IPS-18a (cell line): ENCODE data around the gene VCL.

Experiments
- H3K27ac ChIP-seq: one replicate; pipeline ENCODE4 v1.5.1; 2013; ENCODE audit warnings: low read length
- H3K27me3 ChIP-seq: one replicate; pipeline ENCODE4 v1.6.1; 2013; ENCODE audit warnings: mild to moderate bottlenecking, low read length; ENCODE audit not compliant: control insufficient read depth, insufficient read depth
- H3K36me3 ChIP-seq: one replicate; pipeline ENCODE4 v1.6.1; 2013; ENCODE audit warnings: low read depth, low read length; ENCODE audit not compliant: control insufficient read depth
- H3K4me1 ChIP-seq: one replicate; pipeline ENCODE4 v1.6.1; 2013; ENCODE audit warnings: low read depth, low read length; ENCODE audit not compliant: control insufficient read depth
- H3K4me3 ChIP-seq: one replicate; pipeline ENCODE4 v1.5.1; 2013; ENCODE audit warnings: low read length
- H3K9ac ChIP-seq: one replicate; pipeline ENCODE4 v1.6.1; 2013; ENCODE audit warnings: mild to moderate bottlenecking, low read length, moderate library complexity
- H3K9me3 ChIP-seq: one replicate; pipeline ENCODE4 v1.6.1; 2013; ENCODE audit warnings: low read depth, low read length; ENCODE audit not compliant: control insufficient read depth

The VCL gene

DNA sequence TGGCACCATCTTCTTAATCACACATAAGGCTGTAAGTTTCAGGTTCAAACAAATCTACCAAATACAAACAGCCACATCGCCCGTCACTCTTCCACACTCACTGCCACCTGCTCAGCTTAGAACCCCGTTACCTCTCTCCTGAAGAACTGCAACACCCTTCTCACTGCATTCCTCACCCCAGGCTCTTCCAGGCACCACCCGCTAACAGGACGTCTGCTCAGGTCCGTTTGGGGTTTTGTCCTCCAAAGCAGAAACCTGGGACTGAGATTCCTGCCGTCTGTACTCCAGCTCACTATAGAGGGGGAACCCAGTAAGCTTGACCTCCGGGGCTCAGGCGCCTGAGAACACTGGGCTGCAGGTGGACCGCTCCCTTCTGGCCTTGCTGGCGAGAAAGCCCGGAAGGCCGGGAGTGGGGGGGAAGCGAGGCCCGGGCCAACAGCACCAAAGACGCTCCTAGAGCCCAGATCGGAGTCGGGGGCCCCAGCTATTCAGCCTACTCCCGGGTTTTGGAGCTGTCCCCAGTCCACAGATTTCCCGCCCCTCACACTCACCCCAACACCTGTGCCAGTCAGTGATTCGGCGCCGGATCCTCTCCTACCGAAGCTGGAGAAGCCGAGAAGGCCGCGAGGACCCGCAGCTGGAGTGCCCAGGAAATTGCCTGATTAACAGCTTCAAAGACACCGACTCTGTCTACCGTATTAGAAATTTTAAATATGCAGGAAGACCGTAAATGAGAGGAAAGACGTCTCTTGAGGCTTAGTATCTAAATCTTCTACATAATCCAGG lies 152.5 kb downstream of the VCL start, which contains the start of gene AP3M1:
Gene AP3M1 (minus strand): TSS at position 625 of the 786 bp plus-strand sequence. CDS start 12,449 bp downstream, outside the sequence.
- H3K9ac ChIP-seq, result peak within 1 kb of the TSS; percentile 86
- H3K27ac ChIP-seq, result peak within 1 kb of the TSS; percentile 95
- H3K27me3 ChIP-seq, result no peaks in the 10 kb centered on the region
- H3K4me3 ChIP-seq, result peak within 1 kb of the TSS; percentile 86
- peaks cover 6% of the 10 kb centered on the region for H3K4me1 ChIP-seq
- H3K9me3 ChIP-seq, result no peaks in the 10 kb centered on the region
- H3K36me3 ChIP-seq, result no peaks in the 10 kb centered on the region

DNA sequence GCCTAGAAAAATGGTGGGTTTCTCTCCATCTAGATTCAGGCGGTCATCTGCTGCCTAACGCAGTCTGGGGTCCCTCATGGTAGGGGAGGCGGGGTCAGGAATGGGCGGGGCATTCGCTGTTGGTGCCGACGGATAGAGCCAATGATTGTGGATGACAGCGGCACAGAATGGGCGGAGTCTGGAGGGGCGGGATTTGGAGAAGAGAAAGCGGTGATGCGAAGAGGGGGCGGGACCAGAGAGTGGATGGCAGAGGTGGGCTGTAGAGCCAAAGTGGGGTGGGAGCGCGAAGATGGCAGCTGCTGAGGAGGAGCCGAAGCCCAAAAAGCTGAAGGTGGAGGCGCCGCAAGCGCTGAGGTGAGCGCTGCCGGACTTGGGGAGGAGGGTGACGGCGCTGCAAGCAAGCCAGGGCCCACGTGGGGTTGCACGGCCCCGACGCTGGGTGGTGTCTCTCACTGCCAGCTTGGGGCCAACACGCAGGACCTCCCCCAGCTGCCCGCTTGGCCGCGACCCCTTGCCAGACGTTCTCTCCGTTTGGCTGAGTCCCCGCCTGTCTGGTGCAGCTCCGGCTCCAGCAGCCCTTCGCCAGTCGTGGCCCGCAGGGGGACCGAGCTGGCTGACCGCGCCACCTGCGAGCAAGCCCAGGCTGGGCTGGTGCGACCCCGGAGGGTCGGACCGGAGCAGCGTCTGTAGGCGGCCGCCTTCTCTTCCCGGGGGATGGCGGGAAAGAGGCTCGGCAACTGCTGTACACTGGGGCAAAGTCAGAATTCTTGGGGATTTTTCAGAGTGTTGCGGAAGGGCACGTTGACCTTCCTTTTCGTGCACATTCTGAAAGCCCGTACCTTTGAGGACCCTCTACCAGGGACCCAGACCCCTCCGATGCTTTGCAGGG lies 153.3 kb downstream of the VCL start, which contains the start of gene ADK:
Gene ADK (plus strand): TSS at position 232 of the 889 bp plus-strand sequence. CDS start 58 bp downstream, at position 290.
- Histone ChIP-seq H3K27me3 (no peaks in the 10 kb centered on the region), H3K9ac (peak within 1 kb of the TSS; percentile 86), H3K36me3 (no peaks in the 10 kb centered on the region), H3K4me1 (peaks cover 6% of the 10 kb centered on the region), H3K27ac (peak within 1 kb of the TSS; percentile 95), H3K9me3 (no peaks in the 10 kb centered on the region), H3K4me3 (peak within 1 kb of the TSS; percentile 86)

DNA sequence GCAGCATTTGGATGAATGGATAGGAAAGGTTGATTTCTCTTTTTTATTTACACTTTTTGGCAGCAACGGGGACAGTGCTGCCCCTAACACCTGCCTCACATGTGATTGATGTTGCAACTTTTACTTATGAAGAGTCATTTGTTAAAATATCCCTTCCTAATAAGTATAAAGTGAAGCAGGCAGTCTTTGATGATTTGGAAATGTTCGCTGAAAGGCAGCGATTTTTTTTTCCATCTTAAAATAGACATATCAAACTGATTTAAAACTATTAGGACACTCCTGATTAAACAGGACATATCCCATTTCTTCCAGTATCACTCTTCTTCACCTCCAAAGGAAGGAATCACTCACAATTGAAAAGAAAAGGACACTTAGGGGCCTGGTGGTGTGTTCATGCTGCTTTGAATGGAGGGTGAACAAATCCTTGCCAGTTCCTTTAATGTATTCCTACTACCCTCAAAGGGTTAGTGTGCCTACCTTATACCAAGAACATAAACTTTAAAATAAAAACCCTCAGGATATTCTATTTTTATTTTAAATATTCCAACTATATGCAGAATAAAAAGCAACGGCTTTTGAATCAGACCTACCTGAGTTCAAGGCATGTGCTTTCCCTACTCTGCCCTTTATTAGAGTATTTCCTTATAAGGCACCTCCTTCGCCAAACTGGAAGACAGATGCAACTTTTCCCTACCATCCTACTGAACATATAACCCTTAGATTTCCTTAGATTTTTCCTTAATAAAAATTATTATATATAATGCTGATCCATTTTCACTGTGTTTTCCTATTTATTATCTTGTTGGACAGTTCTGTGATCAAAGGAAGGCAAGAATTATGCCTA lies 154.2 kb downstream of the VCL start:
- Histone ChIP-seq H3K27me3 (no peaks in the 10 kb centered on the region), H3K36me3 (no peaks in the 10 kb centered on the region), H3K27ac (peak overlapping the region; percentile 86), H3K9ac (peak overlapping the region; percentile 86), H3K4me1 (peaks cover 6% of the 10 kb centered on the region), H3K9me3 (no peaks in the 10 kb centered on the region), H3K4me3 (peak overlapping the region; percentile 86)

DNA sequence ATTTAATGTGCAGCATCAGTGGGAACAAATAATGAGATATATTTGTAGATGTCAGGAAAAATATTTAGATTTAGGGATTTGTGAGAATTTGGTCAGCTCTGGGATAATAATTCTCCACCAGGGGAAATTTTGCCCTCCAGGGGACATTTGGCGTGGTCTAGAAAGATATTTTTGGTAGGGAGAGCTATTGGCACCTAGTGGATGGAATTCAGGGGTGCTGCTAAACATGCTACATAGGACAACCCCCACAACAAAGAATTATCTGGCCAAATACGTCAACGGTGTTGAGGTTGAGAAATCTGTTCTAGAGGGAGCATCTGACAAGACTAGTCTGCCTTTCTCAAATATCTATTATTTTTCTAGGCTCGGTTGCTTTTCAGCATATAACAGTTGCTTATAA lies 155.2 kb downstream of the VCL start:
- H3K9ac ChIP-seq, result no peak overlapping the region
- no peaks in the 10 kb centered on the region for H3K36me3 ChIP-seq
- H3K9me3 ChIP-seq, result no peaks in the 10 kb centered on the region
- peaks cover 6% of the 10 kb centered on the region for H3K4me1 ChIP-seq
- H3K27ac ChIP-seq, result no peak overlapping the region
- H3K4me3 ChIP-seq, result peak overlapping the region; percentile 86
- H3K27me3 ChIP-seq, result no peaks in the 10 kb centered on the region

DNA sequence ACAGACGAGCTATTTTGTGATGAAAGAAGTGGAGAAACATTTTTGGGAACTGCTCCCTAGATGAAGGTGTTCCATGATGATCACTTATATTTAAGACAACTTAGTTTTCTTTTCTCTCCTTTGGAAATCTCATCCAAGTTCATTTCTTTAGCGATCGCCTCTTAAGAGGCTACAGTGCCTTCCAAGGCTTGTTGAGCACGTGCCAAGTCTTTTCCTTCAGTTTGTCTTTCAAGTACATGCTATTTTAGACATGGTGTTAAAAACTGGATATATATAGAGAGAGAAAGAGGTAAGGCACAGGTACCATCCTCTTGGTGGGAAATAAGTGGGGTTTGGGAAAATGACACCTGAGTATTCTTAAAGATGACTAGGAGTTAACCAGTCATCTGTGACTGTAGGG lies 155.8 kb downstream of the VCL start:
- H3K27ac ChIP-seq, result no peak overlapping the region
- no peak overlapping the region for H3K9ac ChIP-seq
- no peaks in the 10 kb centered on the region for H3K36me3 ChIP-seq
- no peaks in the 10 kb centered on the region for H3K9me3 ChIP-seq
- peaks cover 6% of the 10 kb centered on the region for H3K4me1 ChIP-seq
- no peak overlapping the region for H3K4me3 ChIP-seq
- no peaks in the 10 kb centered on the region for H3K27me3 ChIP-seq

DNA sequence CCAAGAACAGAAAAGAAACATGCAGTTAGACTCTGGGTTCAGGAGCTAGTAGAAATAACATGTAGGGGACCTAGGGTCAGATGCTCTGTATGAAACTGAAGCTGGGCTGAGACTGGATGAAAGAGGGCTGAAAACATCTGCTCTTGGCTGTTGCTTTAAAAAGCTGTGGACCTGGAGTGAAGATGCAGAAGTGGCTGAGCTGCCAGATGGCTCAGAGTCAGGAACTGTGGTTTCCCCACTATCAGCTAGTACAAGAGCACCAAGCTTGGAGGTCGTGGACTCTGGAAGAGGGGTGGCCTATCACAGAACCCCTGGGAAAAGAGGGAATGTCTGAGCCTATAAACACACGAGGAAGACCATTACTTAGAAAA lies 159.0 kb downstream of the VCL start:
- Histone ChIP-seq H3K9ac (no peak overlapping the region), H3K27ac (no peak overlapping the region), H3K9me3 (no peaks in the 10 kb centered on the region), H3K4me3 (no peak overlapping the region), H3K36me3 (no peaks in the 10 kb centered on the region), H3K4me1 (no peaks in the 10 kb centered on the region), H3K27me3 (no peaks in the 10 kb centered on the region)

DNA sequence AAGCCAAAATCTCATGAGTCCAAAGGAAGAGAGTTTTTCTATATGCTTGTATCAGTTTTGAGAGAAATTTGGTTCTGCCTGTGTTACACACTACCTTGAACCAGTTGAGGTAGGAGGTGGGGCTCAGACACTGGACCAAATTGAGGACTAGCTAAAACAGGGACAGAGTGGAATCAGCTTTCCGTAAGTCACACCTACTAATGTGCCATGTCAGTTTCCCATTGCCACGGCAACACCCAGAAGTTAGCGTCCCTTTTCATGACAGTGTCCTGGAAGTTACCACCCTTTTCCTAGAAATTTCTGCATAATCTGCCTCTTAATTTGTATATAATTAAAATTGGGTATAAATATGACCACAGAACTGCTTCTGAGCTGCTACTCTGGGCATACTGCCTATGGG lies 162.1 kb downstream of the VCL start:
- H3K4me3 ChIP-seq, result no peak overlapping the region
- no peaks in the 10 kb centered on the region for H3K4me1 ChIP-seq
- H3K36me3 ChIP-seq, result no peaks in the 10 kb centered on the region
- no peaks in the 10 kb centered on the region for H3K27me3 ChIP-seq
- H3K9me3 ChIP-seq, result no peaks in the 10 kb centered on the region
- H3K9ac ChIP-seq, result no peak overlapping the region
- no peak overlapping the region for H3K27ac ChIP-seq

DNA sequence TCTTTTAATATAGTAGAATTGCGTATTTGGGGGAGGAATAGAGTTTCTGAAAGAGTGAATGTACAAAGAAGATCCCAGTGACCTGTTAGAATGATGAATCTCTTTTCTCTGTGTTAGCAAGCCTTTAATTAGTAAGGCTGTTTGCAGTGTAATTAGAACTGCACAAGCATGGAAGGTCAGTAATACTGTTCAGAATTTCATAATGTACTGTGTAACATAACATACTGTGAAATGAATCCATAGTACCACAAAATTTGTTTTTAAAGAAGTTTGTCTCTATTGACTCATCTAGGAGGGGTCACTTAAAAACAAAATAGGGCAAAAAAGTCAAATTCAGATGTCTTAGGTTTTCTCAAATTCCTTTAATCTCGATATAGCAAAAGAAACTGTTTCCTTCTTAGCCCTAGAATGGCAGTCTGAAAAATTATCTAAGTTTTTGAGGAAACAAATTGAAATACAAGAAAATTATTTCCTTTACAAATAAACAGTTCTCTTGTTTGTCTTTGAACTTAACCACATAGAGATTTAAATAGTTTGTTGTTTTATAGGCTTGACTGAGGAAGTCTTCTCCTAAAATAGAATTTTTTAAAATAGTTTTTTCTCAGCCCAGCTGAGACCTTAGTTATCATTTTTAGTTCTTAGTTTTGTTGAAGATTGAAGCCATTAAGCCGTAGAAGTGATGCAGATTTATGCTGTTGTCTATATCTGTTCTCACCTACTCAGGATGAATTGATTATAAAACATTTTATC lies 165.6 kb downstream of the VCL start:
- Histone ChIP-seq H3K4me1 (no peaks in the 10 kb centered on the region), H3K27ac (no peak overlapping the region)

DNA sequence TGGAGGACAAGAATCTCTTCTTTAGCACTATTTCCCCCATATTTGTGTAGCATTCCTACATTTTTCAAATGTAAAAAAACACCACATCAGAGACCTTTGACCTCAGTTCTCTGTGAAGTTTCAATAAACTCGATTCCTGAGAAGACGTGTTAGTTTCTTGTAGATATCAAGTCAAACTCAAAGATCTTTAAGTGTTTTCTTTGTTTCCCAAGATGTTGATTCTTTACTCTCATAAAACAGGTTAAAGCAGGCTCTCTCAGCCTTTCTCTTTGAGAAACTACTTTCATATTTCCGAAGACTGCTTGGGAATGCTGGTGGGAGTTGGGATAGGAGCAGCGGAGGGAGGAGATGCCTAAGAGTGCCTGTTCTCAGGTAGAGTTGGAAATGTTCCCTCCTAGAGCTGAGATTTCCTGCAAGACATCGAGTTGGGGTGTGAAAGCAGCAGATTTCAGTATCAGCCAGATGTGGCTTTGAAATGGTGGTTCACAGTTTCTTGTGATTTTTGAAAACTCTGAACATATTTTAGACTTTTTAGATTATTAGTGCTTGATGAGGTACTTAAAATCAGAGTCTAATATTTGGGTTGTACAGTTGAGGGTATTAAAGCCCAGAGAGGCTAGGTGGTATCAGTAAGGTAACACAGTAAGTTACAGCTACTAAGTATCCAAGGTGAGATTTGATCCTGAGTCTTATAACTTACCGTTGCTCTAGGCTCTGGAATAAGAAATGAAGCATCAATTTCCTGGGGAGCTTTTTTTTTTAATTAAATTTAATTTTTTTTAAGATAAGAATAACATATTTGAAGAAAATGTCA lies 167.0 kb downstream of the VCL start:
- no peaks in the 10 kb centered on the region for H3K9me3 ChIP-seq
- H3K36me3 ChIP-seq, result no peaks in the 10 kb centered on the region
- no peak overlapping the region for H3K9ac ChIP-seq
- no peak overlapping the region for H3K4me3 ChIP-seq
- H3K4me1 ChIP-seq, result no peaks in the 10 kb centered on the region
- H3K27ac ChIP-seq, result no peak overlapping the region
- no peaks in the 10 kb centered on the region for H3K27me3 ChIP-seq

More for the DNA sequence above, 165.6 kb downstream of the VCL start:
- Histone ChIP-seq H3K4me3 (no peak overlapping the region), H3K9me3 (no peaks in the 10 kb centered on the region), H3K36me3 (no peaks in the 10 kb centered on the region), H3K9ac (no peak overlapping the region), H3K27me3 (no peaks in the 10 kb centered on the region)

DNA sequence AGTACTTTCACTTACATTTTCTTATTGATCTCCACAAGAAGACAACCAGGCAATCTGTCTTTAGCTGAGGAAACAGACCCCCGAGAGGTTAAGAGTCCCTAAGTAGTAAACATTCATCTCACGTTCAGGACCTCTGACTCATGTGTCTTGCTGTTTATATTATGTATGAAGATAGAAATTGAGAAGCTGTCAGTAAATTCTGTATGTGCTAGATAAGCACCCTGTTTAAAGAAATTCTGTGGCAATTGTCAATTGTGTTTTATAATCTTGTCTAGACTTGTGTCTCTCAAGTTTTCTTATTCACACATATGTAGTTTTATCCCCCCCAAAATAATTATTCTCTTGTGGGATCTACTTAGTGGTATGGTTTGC lies 167.6 kb downstream of the VCL start:
- Histone ChIP-seq H3K36me3 (no peaks in the 10 kb centered on the region), H3K9ac (no peak overlapping the region), H3K27me3 (no peaks in the 10 kb centered on the region), H3K4me3 (no peak overlapping the region), H3K4me1 (no peaks in the 10 kb centered on the region), H3K27ac (no peak overlapping the region), H3K9me3 (no peaks in the 10 kb centered on the region)
